Activated T-cell treated with anti-CD3 and anti-CD28 coated beads for 48 hours (primary cell): ENCODE data around the gene ADIPOR2.

ENCODE experiments used
- DNase-seq: peaks from one replicate; pipeline ENCODE4 v3.0.0-alpha.2; 2020; ENCODE audit warnings: low read depth

ADIPOR2 gene, protein sequence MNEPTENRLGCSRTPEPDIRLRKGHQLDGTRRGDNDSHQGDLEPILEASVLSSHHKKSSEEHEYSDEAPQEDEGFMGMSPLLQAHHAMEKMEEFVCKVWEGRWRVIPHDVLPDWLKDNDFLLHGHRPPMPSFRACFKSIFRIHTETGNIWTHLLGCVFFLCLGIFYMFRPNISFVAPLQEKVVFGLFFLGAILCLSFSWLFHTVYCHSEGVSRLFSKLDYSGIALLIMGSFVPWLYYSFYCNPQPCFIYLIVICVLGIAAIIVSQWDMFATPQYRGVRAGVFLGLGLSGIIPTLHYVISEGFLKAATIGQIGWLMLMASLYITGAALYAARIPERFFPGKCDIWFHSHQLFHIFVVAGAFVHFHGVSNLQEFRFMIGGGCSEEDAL

DNA sequence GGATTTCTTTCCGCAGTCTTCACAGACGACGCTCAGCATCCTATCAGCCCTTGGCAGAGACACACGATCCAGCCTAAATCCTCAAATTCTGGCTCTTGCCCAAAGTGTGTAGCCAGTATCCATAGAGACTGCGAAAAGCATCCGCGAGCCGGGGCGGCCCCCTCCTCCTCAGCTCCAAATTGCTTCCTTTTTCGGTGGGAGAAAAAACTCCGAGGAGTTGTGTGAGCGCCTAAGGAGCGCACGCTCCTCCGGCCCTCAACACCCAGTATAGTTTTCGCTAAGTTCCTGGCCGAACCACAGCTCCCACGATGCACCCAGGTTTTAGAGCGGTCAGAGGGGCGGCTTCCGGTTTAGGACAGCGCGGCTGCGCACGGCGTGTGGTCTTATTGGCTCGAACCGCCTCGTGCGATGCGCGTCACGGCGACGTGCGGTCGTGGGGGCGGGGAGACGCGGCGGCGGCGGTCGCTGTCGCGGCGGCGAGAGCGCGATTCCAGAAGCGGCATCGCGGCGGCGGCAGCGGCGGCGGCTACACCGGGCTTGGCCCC, at the start of gene ADIPOR2:
Gene ADIPOR2 (plus strand): TSS at position 493 of the 545 bp plus-strand sequence. CDS start 63,274 bp downstream, outside the sequence.
- DNase-seq = peak; percentile 95

DNA sequence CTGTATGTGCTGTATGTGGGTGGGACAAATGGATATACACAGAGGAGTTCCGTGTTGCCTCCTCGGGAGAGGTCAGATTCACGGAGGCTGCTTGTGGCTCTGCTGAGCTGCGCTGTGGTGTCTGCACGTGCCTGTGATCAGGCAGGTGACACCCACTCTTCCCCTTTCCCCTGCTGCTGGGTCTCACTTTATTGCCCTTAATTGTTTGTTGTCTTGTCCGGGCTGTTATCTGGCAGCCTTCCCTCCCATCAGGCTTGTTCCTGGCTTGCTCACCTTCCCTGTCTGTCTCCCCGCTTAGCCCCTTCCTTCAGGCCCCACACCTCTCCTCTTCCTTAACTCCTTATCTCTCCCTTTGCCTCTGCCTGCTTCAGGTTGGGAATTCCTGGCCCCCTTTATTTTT, 48.4 kb upstream of the ADIPOR2 start:
- no peak for DNase-seq

- no peak for DNase-seq
Measured at GRCh38 chr12:1643043-1643442, 47.8 kb upstream of the ADIPOR2 start.

DNA sequence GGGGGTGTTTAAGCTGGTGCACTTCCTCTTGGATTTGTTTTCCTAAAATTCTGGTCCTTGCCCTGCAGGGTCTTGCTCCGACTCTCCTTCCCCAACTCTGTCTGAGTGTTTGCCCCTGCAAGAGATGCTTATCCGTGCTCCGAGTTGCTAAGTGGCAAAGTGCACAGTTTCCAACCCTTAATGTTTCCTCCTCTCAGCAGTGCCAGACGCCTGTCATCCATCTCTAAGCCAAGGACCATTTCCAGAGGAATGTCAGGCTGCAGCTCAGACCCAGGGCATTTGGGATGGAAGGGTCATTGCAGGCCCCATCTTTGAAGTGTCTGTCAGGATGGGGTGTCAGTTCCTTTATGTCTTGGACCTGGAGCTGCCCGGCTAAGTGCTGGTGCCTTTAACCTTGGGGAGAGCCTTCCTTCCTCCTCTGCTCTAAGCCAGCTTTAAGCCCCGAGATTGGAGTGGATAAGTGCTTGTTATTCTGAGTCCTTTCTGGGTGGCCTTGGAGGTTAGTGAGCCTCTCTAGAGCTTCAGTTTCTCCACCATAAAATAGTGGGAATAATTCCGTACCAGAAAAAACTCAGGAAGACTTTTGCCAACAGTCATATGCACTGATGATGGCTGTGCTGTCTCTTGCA, 46.9 kb upstream of the ADIPOR2 start:
- no peak for DNase-seq

- no peak for DNase-seq
Measured at GRCh38 chr12:1644534-1645438, 46.1 kb upstream of the ADIPOR2 start.

- no peak for DNase-seq
Measured at GRCh38 chr12:1645819-1646218, 45.1 kb upstream of the ADIPOR2 start.

DNA sequence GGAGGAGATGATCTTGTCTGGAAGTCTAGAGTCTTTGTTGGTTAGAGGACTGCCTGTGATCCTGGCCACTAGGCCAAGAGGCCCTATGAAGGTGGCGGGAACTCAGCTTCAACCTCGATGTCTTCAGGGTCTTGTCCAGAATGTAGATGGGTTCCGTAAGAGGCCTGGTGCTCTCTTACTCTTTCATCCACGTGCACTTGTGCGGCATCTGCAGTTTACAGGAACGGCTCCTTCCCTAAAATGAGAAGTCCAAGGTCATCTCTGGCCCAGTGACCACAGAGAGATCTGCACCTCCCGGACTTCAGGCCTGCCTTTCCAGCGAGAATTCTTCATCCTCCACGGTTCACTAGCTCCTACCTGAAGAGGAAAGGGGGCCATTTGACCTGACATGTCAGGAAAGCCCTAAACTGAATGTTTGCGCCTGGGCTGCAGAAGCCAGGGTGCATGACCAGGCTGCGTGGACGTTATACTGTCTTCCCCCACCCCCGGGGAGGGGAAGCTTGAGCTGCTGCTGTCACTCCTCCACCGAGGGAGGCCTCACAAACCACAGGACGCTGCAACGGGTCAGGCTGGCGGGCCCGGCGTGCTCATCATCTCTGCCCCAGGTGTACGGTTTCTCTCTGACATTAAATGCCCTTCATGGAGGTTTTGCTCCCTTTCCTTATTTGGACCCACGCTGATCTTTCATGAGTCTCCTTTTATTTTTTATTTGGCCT, 44.1 kb upstream of the ADIPOR2 start:
- no peak for DNase-seq

DNA sequence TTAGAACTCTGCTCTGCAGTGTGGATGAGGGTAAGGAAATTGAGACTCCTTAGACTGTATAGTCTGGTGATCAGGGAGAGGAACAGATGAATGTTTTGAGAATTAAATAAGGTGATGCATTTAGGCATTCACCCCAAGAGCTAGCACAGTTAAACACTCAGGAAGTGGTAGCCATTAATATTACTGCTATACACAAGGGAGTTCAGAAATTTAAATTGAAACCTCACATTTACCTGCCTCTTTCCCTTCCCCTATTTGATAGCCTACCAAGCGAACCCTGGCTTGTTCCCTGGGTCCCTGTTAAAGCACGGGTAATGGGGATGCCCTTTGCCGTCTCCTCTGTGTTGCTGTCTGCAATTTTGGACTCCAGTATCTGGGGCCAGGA, 43.6 kb upstream of the ADIPOR2 start:
- no peak for DNase-seq

GRCh38 chr12:1650260-1650977, 40.5 kb upstream of the ADIPOR2 start:
- DNase-seq = no peak

DNA sequence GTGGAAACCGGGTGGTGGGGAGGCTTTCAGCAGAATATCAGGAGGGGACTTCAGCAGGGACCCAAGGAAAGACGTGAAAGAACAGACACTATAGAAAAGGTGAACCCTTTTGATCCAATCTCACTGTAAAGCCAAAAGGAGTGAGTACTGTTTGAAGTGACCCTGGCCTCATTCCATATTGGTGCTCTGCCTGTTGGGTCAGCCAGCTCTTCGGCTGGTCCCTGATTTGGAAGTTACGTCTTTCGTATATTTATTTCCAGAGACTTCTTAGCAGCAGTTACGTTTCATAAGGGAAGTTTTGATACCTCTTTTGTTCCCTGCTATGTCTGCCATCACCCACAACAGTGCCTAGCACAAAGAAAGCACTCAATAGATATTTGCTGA, 39.9 kb upstream of the ADIPOR2 start:
- no peak for DNase-seq

GRCh38 chr12:1651946-1652345, 38.9 kb upstream of the ADIPOR2 start:
- DNase-seq = no peak

DNA sequence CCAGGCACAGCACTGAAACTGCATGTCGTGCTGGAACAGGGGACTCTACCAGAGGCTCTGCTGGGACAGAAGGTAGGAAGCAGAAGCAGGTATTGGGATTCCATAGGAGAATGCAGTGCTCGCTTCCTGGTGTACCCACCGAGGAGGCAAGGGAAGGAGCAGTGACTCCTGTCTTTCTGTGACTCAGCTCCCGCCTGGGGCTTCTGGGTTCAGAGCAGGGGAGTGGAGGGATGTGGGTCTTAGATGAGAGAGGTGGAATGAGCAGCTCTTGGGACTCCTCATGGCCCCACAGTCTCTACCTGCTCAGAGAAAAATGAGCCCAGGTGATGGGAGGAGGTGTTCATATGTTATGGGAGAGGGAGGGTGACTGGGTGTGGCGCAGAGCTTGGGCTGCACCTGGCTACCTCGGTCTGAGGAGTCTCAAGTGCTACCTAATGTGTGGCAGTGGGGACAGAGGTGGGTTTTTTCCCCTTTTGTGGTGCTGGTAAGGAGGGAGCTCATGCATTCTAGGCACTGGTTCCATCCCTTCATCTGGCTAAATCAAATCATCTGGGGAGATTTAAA, 35.6 kb upstream of the ADIPOR2 start:
- no peak for DNase-seq

- no peak for DNase-seq
Measured at GRCh38 chr12:1656902-1657301, 34.0 kb upstream of the ADIPOR2 start.

- DNase-seq = no peak
Measured at GRCh38 chr12:1657688-1658087, 33.2 kb upstream of the ADIPOR2 start.

DNA sequence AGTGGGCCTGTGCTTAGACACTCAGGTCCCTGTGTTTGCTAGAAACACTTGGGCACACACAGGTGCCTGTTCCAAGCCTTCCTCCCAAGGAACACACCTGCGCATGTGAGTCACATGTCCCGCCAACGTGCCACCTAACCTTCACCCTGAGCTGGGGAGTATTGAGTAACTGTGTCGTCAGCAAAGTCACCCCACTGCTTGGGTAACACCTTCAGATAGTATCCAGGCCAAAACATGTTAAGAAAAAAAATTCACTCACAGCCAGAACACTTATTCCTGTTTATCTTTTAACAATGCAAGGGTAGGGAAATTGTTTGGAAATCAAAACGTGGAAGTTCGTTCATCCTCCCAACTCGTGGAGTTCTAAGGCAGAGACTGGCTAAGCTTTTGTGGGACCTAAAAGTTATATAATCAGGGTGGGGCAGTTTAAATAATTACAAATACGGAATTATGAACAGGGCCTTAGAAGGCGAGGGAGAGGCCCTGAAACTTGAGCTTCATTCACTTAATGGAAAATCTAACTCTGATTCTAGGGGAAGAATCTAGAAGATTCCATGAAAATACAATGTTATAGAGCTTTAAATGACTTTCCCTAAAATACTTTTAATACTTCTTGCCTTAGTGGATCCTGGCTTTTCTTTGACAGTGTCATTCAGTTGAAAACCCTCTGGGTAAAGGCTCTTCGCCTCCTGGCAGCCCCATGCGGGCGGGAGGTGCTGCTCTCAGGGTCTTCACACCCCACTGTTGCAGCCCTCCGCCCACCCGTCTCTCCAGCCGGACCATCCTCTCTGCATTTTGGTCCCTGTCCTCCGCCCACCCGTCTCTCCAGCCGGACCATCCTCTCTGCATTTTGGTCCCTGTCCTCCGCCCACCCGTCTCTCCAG, 30.3 kb upstream of the ADIPOR2 start:
- peak; percentile 25 for DNase-seq

DNA sequence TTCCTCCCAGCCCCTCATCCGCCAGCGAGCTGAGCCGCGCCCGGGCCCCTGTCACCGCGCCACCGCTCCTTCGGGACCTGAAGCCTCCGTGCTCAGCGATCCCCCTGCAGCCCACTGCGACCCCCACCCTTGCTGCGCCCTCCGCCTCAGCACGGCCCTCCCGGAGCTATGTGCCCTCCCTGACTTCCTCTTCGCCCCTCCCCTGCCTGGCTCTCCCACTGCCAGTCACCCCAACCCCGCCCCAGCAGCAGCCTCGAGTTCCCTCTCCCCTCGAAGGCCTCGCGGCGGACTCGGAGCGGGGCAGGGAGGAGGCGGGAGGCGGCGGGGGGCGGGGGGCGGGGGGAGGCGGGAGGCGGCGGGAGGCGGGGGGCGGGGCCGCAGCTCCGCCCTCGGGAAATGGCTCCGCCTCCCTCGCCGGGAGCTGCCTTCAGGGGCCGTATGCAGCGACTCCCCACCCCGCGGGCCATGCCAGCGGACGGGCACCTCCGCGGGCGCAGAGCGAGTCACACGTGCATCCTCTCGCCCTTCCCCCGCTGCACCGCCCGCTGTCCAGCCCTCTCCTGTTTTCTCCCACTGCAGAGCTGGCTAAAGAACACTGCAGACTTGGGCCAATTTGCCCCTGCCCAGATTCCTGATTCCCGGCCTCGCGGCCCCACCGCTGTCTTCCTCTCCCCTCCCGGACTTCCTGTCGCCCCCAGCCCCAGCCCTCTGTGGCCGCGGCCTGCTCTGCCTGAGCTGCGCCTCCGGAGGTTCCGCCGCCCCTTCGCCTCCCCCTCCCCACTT, 29.1 kb upstream of the ADIPOR2 start:
- DNase-seq = peak; percentile 82

- DNase-seq = no peak
Measured at GRCh38 chr12:1662761-1663439, 28.0 kb upstream of the ADIPOR2 start.

- no peak for DNase-seq
Measured at GRCh38 chr12:1663440-1664132, 27.3 kb upstream of the ADIPOR2 start.
